GM21717 (cell line): ENCODE measurements around the gene DDX10.
A peak's percentile ranks its signal among the peaks of the same experiment; 100 is the strongest.
"Not testable (repeated sequence)": the region's sequence is repeated elsewhere in the genome, so short reads cannot be mapped to it uniquely, and the experiment has no call there.

Source experiments
- ATAC-seq: cut with Tn5 transposase; IDR thresholded peaks from one replicate; pipeline ENCODE4 v1.9.1; 2021; ENCODE audit warnings: mild to moderate bottlenecking, moderate library complexity; ENCODE audit not compliant: unreplicated experiment

Gene DDX10

GRCh38 chr11:108813086-108813485 lies 148.2 kb downstream of the DDX10 start:
- no peak for ATAC-seq

- no peak for ATAC-seq
Observed at GRCh38 chr11:108817976-108818375, 153.1 kb downstream of the DDX10 start.

DNA sequence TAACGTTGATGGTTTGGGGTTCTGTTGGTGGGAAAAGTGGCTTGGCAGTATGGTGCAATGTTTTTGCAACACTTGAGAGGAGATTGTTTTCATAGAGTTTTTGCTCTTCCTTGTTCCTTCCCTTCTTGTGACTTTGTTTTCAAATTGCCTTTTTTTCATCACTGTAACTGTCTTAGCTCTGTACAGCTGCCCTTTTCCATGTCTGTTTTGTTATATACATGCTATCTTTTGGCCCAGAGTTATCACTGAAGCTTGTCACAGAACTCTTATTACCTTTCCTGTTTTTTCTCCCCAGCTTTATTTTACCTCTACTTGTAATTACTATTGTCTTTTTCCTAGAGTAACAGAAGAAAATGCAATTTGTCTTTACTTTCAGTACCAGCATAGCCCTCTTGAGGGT lies 154.1 kb downstream of the DDX10 start:
- no peak for ATAC-seq

DNA sequence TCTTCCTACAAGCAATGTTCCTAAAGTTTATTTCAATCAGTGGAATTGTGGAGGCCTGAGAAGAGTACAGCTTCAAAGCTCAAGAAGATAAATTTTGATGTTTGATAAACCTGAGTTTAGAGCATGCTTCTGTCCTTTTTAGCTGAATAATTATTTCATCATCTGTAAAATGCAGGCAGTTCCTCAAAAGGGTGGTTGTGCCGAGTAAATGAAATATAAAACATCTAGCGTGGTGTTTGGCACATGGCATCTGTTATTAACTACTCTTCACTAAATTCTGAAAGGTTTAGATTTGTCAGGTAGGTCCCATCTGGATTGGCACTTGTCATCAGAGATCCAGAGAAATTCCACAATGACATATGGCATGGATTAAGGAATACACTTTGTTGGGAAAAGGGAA lies 155.1 kb downstream of the DDX10 start:
- ATAC-seq: no peak

GRCh38 chr11:108823960-108824359 lies 159.1 kb downstream of the DDX10 start:
- ATAC-seq: not testable (repeated sequence)

GRCh38 chr11:108824545-108824944 lies 159.7 kb downstream of the DDX10 start:
- no peak for ATAC-seq

DNA sequence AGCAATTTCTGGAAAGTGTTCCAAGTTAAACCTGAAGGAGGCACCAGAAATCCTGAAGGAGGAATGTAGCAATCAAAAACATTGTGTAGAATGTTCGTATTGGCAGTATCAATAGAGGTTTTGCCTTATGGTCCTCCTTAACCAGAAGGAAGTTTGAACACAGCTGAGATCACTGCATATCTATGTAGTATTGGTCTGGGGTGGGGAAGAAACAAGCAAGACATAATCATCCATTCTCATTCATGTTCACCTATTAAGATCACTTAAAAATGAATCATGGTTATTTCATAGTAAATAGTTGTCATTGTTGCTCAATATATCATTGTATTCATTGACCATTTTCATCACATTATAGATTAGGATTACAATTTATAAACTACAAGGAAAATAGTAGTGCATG lies 160.5 kb downstream of the DDX10 start:
- ATAC-seq: no peak

DNA sequence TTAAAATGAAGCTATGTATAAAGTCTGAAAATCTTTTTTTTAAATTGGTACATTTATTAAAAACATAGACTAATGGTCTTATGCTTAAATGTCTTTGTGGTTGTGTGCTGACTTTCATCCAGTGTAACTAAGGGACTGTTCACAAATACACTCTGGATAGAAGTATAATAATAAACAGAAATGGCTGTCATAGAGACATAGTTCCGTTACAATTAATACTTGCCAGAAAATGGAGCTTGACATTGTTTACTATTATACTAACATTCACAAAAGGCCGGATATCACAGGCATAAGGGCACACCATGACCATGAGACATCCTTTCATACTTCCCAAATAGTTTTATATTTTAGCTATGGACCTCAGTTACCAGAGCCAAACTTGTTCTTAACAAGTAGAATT lies 161.3 kb downstream of the DDX10 start:
- no peak for ATAC-seq

- ATAC-seq: no peak
Observed at GRCh38 chr11:108835624-108836023, 170.8 kb downstream of the DDX10 start.

- no peak for ATAC-seq
Observed at GRCh38 chr11:108836541-108836940, 171.7 kb downstream of the DDX10 start.

- no peak for ATAC-seq
Observed at GRCh38 chr11:108838102-108838791, 173.4 kb downstream of the DDX10 start.

DNA sequence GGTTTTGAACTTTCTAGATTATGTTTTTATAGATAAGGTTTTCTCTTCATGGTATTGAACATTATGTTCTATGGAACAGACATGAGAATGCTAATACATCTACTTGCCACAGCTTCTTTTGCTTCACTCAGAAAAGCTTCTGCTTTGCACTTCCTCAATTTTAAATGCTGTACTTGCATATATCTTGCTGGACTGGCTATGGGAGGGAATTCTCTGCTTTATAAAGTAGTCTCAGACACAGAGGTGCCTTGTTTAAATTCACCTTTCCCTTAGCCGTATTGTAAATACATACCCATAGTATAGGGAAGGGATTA lies 173.9 kb downstream of the DDX10 start:
- no peak for ATAC-seq

GRCh38 chr11:108846009-108846408 lies 181.1 kb downstream of the DDX10 start:
- no peak for ATAC-seq

DNA sequence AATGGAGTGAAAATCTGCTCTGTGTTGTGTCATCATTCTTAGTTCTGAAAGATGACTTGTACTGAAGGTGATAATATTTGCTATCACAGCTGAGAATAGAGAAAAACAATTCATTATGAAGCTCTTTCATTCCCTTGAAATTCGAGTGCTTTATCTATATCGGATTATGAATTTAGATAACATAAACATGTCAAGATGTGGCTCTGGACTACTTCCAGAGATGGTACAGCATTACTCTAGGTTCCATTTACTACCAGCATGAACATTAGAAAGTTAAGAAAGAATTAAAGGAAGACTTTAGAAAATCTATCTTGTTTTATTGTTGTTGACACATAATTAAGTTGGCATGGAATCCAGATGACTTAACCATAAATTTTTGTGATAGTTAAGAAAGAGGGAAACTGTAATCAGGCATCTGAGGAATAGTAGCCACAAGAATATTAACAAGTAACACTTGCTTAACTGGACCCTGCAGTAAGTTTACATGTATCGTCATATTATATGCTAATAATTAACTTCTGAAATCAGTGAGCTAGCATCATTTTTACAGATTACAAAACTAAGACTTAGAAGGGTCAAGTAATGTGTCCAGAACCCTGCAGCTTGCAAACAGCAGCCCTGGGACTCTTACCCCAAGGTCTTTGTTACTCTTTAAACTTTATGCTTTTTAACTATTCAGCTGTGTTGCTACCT lies 182.6 kb downstream of the DDX10 start:
- ATAC-seq: no peak

DNA sequence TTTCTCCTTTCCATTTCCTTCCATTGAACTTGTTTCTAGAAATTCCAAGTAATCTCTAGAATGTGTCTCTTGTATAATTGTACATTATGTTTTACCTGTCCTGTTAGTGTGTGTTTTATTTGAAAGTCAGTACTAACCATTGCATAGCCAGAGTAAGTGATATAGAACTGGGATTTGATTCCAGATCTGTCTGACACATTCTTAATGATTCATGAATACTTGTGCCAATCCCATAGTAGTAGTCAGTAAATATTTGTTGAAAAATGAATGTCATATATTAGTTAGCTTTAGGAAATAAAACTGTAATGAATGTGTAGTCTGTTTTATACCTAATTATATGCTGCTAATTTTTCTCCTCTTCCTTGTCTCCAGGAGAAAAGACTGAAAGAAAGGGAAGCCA lies 186.9 kb downstream of the DDX10 start:
- no peak for ATAC-seq

GRCh38 chr11:108852701-108853100 lies 187.8 kb downstream of the DDX10 start:
- no peak for ATAC-seq

DNA sequence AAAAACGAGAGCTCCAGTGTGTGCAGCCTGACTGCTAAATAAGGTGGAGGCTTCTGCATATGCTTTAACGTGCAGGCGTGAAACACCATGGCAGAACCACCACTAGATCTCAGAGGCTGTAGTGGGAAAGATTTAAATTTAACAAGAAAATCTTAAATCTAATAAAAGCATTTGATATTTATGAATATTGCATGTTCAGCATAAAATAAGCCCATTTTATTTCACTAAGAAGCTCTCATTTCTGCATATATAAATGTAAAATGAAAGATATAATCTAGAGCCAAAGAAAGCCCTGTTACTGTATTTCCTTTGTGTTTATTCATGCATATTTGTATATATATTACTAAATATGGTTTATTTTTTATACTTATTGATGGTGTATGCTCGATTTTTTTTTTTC lies 188.3 kb downstream of the DDX10 start:
- no peak for ATAC-seq

DNA sequence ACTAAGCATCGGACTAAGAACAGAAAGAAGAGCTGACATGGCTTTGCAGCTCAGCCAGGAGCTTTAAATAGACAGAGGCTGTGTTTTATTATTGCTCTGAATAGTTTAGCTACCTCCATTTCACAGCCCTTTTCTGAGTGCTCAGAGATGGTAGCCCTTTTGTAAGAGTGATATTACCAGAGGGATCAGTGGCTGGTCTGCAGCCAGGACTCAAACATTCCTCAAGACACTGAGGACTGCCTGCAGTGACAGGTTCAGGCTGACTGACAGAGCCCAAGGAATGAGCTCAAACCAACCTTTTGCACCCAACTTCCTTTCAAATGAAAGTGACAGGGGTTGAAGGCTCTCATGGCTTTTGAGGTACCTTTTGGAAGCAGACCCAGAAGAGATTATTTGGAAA lies 189.0 kb downstream of the DDX10 start:
- peak; percentile 49 for ATAC-seq

DNA sequence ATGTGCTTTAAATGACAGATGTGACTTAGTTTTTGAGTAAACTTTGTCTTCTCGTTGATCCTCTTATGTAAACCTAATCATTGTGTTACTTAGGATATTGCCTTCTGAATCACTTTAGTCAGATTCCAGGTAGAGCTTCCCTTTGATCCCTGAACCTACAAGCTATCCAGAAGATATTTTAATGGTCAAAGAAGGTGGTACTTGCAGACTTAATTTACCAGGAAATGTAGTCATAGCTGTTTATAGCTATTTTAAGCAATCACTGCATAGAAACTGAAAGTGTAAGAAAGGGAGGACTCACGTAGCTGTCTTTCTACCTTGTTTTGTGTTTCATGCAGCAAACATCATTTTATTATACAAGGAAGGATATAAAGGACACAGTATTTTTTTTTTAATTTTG lies 189.5 kb downstream of the DDX10 start:
- peak; percentile 98 for ATAC-seq

GRCh38 chr11:108857382-108857781 lies 192.5 kb downstream of the DDX10 start:
- ATAC-seq: no peak

- no peak for ATAC-seq
Observed at GRCh38 chr11:108858622-108859021, 193.8 kb downstream of the DDX10 start.

DNA sequence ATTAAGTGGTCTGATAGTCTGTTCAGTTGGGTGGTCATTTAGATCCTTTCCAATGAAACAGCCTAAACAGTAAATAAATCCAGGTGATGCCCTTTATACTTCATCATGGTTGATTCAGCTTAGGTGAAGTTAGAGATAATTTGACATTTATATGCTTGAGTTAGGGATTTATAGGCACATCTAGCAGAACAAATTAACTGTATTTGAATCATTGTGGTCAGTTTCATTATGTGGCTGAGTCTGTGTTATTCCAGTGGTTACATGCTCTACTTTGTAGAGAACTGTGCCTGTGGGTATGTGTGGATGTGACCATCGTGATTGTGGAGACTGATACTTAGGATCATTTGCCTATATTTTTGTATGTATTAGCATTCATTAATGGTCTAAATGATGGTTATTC lies 194.6 kb downstream of the DDX10 start:
- no peak for ATAC-seq

DNA sequence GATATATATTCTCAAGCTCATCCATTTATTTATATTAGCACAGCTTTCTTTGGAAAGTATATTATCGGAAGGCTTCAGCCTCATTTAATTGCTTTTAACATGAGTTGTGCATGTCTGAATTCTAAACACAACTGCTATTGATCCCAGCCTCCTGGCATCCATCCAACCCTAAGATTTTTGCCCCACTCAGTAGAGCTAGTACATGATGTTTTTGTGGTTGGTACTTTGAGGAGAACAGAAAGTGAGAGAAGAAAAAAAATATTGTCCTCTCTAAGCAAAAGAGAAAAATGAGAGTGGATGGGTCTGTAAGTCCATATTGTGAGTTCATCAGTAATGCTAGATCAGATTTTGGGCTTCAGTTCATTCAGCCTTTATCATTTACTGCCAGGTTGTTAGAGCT lies 198.7 kb downstream of the DDX10 start:
- no peak for ATAC-seq
